DOHH2 (cell line): ENCODE data around the gene NOTCH1.

Source experiments
- H3F3A ChIP-seq: fragments of 200-600 bp; sonication (generic), shearing (Covaris generic); 2 replicates; pipeline ENCODE4 v1.6.0; 2016; ENCODE audit warnings: antibody characterized with exemption, mild to moderate bottlenecking; ENCODE audit not compliant: control insufficient read depth, insufficient read depth
- H3K27ac ChIP-seq: fragments of 200-600 bp; sonication (generic); 2 replicates; pipeline ENCODE4 v1.5.1; 2014; ENCODE audit warnings: low read depth, mild to moderate bottlenecking, low read length, moderate library complexity
- H3K27me3 ChIP-seq: fragments of 200-600 bp; sonication (generic); 2 replicates; pipeline ENCODE4 v1.6.1; 2014; ENCODE audit warnings: mild to moderate bottlenecking, low read length, mixed read lengths; ENCODE audit not compliant: control insufficient read depth
- H3K36me3 ChIP-seq: fragments of 200-600 bp; sonication (generic); 2 replicates; pipeline ENCODE4 v1.6.1; 2014; ENCODE audit warnings: mild to moderate bottlenecking, low read length, moderate library complexity, mixed read lengths; ENCODE audit not compliant: control insufficient read depth
- H3K4me1 ChIP-seq: fragments of 200-600 bp; sonication (generic); 2 replicates; pipeline ENCODE4 v1.6.1; 2014; ENCODE audit warnings: mild to moderate bottlenecking, low read length, mixed read lengths; ENCODE audit not compliant: control insufficient read depth
- H3K4me2 ChIP-seq: fragments of 200-600 bp; sonication (generic); 2 replicates; pipeline ENCODE4 v1.6.0; 2014; ENCODE audit warnings: mild to moderate bottlenecking, low read length, moderate library complexity
- H3K4me3 ChIP-seq: fragments of 200-600 bp; sonication (generic); 2 replicates; pipeline ENCODE4 v1.5.1; 2014; ENCODE audit warnings: mild to moderate bottlenecking, low read length, mixed read lengths
- H3K79me2 ChIP-seq: fragments of 200-600 bp; sonication (generic); 2 replicates; pipeline ENCODE4 v1.6.1; 2014; ENCODE audit warnings: mild to moderate bottlenecking, low read length, mixed read lengths; ENCODE audit not compliant: control insufficient read depth
- H3K9me2 ChIP-seq: fragments of 200-600 bp; sonication (generic); replicated peaks from 2 replicates; pipeline ENCODE4 v1.6.1; 2014; ENCODE audit warnings: mild to moderate bottlenecking, low read length, mixed read lengths; ENCODE audit not compliant: control insufficient read depth
- H3K9me3 ChIP-seq: fragments of 200-600 bp; sonication (generic); 2 replicates; pipeline ENCODE4 v1.6.1; 2014; ENCODE audit warnings: antibody characterized with exemption, low read length, mixed read lengths; ENCODE audit not compliant: control insufficient read depth, insufficient read depth
- H4K20me1 ChIP-seq: fragments of 200-600 bp; sonication (generic); 2 replicates; pipeline ENCODE4 v1.6.0; 2014; ENCODE audit warnings: low read depth, mild to moderate bottlenecking, antibody characterized with exemption, low read length, moderate library complexity; ENCODE audit not compliant: control insufficient read depth, insufficient read depth
- EZH2phosphoT487 ChIP-seq: fragments of 200-600 bp; sonication (generic); IDR thresholded peaks from 2 replicates; pipeline ENCODE4 v1.6.1; 2017; ENCODE audit warnings: borderline replicate concordance, mild to moderate bottlenecking, antibody characterized with exemption, low read length, moderate library complexity, mixed read lengths
- TF ChIP-seq, protein P1 (sequence below): fragments of 200-600 bp; sonication (generic); IDR thresholded peaks from one replicate; pipeline ENCODE4 v1.5.1; 2014; ENCODE audit warnings: antibody characterized with exemption, mild to moderate bottlenecking, low read depth, low read length; ENCODE audit not compliant: poor library complexity, severe bottlenecking

NOTCH1 gene

DNA sequence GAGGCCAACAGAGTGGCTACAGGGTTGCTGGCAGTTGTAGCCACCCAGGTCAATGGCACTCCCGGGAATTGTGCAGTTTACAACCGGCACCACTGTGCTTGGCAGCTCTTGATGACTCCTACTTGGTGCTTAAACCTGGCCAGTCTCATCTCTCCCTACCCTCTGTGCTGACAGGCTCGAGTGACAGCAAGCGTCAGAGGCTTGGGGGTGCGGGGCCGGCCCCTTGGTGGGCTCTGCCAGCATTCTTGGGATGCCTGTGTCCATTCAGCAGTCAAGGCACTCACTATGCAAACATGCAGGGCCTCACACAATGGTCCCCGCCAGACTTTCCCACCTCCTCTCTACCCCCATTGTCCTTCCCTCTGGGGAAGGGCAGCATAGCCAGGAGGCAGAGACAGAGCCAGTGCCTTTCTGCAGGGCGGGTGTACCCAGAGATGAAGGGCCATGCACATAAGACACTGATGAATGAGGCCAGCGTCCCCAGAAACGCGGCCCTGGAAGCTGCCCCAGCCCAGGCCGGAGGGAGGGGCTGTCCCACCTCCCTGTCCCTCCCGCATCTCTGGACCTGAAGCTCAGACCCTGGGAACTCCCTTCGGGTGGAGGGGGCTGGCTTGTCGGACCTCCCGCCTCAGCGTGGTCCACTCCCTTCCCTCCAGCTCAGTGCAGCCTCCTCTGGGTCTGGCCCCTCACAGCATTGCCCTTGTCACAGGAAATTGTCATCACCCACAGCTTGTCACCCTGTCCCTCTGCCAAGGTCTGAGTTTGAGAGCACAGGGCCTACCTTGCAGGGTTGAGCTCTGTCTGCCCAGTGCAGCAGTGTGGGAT is 26.4 kb upstream of the NOTCH1 start:
- H3K9me2 ChIP-seq: no peaks in the 10 kb centered on the region
- H3K27me3 ChIP-seq: peaks cover 22% of the 10 kb centered on the region
- no peak overlapping the region for H3K27ac ChIP-seq
- H3K4me3 ChIP-seq: no peak overlapping the region
- no peak overlapping the region for H3K4me2 ChIP-seq
- H3K79me2 ChIP-seq: no peaks in the 10 kb centered on the region
- no peaks in the 10 kb centered on the region for H3K9me3 ChIP-seq
- no peaks in the 10 kb centered on the region for H4K20me1 ChIP-seq
- H3K36me3 ChIP-seq: no peaks in the 10 kb centered on the region
- no peaks in the 10 kb centered on the region for H3K4me1 ChIP-seq
- TF ChIP-seq, protein P1, sequence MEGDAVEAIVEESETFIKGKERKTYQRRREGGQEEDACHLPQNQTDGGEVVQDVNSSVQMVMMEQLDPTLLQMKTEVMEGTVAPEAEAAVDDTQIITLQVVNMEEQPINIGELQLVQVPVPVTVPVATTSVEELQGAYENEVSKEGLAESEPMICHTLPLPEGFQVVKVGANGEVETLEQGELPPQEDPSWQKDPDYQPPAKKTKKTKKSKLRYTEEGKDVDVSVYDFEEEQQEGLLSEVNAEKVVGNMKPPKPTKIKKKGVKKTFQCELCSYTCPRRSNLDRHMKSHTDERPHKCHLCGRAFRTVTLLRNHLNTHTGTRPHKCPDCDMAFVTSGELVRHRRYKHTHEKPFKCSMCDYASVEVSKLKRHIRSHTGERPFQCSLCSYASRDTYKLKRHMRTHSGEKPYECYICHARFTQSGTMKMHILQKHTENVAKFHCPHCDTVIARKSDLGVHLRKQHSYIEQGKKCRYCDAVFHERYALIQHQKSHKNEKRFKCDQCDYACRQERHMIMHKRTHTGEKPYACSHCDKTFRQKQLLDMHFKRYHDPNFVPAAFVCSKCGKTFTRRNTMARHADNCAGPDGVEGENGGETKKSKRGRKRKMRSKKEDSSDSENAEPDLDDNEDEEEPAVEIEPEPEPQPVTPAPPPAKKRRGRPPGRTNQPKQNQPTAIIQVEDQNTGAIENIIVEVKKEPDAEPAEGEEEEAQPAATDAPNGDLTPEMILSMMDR: no peak
- no peak for TF ChIP-seq EZH2phosphoT487
- H3F3A ChIP-seq: no peaks in the 10 kb centered on the region

DNA sequence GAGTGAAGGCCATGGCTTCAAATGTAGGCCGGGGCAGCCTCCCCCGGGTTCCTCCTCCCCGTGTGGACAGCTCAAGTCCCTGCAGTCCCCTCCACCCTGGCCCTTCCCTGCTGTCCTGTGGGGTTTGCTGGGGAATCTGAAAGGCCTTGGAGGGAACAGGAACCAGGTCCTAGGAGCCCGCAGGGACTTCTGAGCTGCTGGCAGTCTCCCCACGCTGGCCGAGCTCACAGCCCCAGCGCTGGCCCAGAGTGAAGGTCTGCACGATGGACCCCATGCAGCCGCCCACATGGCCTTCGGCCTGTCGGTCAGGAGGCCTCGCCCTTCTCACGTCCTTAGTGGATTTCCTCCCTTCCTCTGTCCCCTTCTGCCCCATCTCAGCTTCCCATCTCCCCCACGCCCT is 25.7 kb upstream of the NOTCH1 start:
- H3K4me1 ChIP-seq: no peaks in the 10 kb centered on the region
- TF ChIP-seq, protein P1: no peak
- no peak for TF ChIP-seq EZH2phosphoT487
- H3K27ac ChIP-seq: no peak overlapping the region
- no peak overlapping the region for H3K4me3 ChIP-seq
- H3F3A ChIP-seq: no peaks in the 10 kb centered on the region
- no peak overlapping the region for H3K4me2 ChIP-seq
- no peaks in the 10 kb centered on the region for H3K9me3 ChIP-seq
- H3K36me3 ChIP-seq: no peaks in the 10 kb centered on the region
- peaks cover 20% of the 10 kb centered on the region for H3K27me3 ChIP-seq
- no peaks in the 10 kb centered on the region for H3K9me2 ChIP-seq
- H4K20me1 ChIP-seq: no peaks in the 10 kb centered on the region
- no peaks in the 10 kb centered on the region for H3K79me2 ChIP-seq

DNA sequence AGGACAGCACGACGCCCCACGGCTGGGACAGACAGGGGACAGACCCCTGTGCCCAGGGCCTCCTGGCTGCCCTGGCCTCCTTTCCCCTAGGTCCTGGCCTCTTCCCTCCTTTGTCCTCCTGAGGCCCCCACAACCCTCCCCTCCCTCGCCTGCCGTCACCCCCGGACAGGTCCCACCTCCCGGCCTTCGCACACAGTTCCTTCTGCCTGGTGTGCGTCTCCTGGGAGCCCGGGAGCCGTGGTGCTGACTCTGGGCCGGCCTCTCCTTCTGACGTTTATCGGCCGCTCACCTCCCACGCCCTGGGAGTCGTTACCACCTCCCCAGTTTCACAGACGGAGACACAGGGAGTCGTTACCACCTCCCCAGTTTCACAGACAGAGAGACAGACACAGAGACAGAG is 25.1 kb upstream of the NOTCH1 start:
- H3F3A ChIP-seq: no peaks in the 10 kb centered on the region
- H4K20me1 ChIP-seq: no peaks in the 10 kb centered on the region
- H3K27ac ChIP-seq: no peak overlapping the region
- TF ChIP-seq EZH2phosphoT487: no peak
- H3K36me3 ChIP-seq: no peaks in the 10 kb centered on the region
- no peaks in the 10 kb centered on the region for H3K4me1 ChIP-seq
- peaks cover 15% of the 10 kb centered on the region for H3K27me3 ChIP-seq
- H3K4me3 ChIP-seq: no peak overlapping the region
- no peaks in the 10 kb centered on the region for H3K79me2 ChIP-seq
- H3K9me3 ChIP-seq: no peaks in the 10 kb centered on the region
- no peaks in the 10 kb centered on the region for H3K9me2 ChIP-seq
- no peak overlapping the region for H3K4me2 ChIP-seq

DNA sequence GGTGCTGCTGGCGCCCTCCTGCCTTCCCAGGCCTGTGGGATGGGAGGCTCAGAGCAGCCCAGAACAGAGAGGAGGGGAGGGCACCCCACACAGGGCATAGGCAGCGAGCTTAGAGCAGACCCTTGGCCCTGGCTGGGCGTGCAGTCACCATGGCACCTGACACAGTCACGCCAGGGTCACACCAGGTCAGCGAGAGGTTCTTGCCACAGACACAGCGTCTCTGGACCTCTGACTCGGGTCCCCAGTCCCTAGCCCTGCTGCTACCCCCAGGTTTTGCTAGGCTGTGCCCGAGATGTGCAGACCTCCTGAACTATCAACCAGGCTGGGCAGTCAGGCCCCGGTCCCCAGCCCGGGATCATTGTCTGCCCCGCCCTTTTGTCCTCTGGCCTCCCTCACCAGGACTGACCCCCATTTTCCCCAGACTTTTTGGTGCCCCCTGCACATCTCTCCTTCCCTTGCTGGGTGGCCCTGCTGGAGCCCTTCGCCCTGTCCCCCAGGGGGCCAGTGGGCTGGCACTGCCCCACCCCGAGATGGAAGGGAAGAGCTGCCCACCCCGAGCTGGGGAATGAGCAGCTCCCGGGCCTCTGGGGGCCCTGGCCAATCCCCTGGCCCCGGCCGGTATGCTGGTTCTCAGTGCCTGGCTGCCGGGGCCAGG is 24.5 kb upstream of the NOTCH1 start:
- Histone ChIP-seq H3K27me3 (peaks cover 11% of the 10 kb centered on the region), H4K20me1 (no peaks in the 10 kb centered on the region), H3K4me2 (no peak overlapping the region), H3K9me2 (no peaks in the 10 kb centered on the region), H3K36me3 (no peaks in the 10 kb centered on the region), H3K4me1 (no peaks in the 10 kb centered on the region), H3K27ac (no peak overlapping the region), H3K9me3 (no peaks in the 10 kb centered on the region), H3F3A (no peaks in the 10 kb centered on the region), H3K79me2 (no peaks in the 10 kb centered on the region), H3K4me3 (no peak overlapping the region)
- no peak for TF ChIP-seq EZH2phosphoT487
- TF ChIP-seq, protein P1: no peak
